Adrenal gland (tissue), 12 donors: ENCODE measurements around the gene KLK3. TPM values are rescaled to one million over a fixed set of nuclear protein-coding genes. Genes with fewer than 3 reads are reported as not detected.

ENCODE experiments used
- DNase-seq, 7 donors: peaks; one replicate each; pipeline ENCODE4 v3.0.0-alpha.2; 2019 to 2020
- H3K27ac ChIP-seq, 5 donors: fragments of 200-600 bp; sonication (generic) in 4 of 5; 1 replicate in 3 of 5; 2 replicates in 2 of 5; pipeline versions ENCODE4 v1.5.1 to v1.8.0; 2016 to 2020; ENCODE audit warnings: mild to moderate bottlenecking in 1 of 5
- H3K27me3 ChIP-seq: fragments of 200-600 bp; 2 replicates; pipeline ENCODE4 v1.8.0; 2021
- H3K36me3 ChIP-seq, 2 donors: fragments of 200-600 bp; replicated peaks in 1 of 2; 1 replicate in 1 of 2; 2 replicates in 1 of 2; pipeline versions ENCODE4 v1.5.1 to v1.8.0; 2018 to 2022
- H3K4me1 ChIP-seq, 2 donors: fragments of 200-600 bp; replicated peaks in 1 of 2; 1 replicate in 1 of 2; 2 replicates in 1 of 2; pipeline versions ENCODE4 v1.5.1 to v1.8.0; 2018 to 2021
- H3K4me3 ChIP-seq, 4 donors: fragments of 200-600 bp; sonication (generic) in 3 of 4; one replicate each; pipeline ENCODE4 v1.5.1; 2016 to 2018
- H3K9me3 ChIP-seq, 3 donors: fragments of 200-600 bp; sonication (generic) in 1 of 3; replicated peaks in 1 of 3; 1 replicate in 2 of 3; 2 replicates in 1 of 3; pipeline versions ENCODE4 v1.5.1 to v1.8.0; 2016 to 2021
- CTCF ChIP-seq, 6 experiments: fragments of 450-650 bp in 4 of 6; fragments of 200-600 bp in 2 of 6; sonication (generic) in 1 of 6; IDR thresholded peaks; 1 replicate in 5 of 6; 2 replicates in 1 of 6; pipeline versions ENCODE4 v1.5.1 to v1.8.0; 2016 to 2021; ENCODE audit warnings: antibody characterized with exemption in 6 of 6, mild to moderate bottlenecking in 2 of 6, moderate library complexity in 1 of 6
- POLR2A ChIP-seq, 2 donors: fragments of 450-650 bp; IDR thresholded peaks; one replicate each; pipeline ENCODE4 v1.6.1; 2017; ENCODE audit warnings: antibody characterized with exemption in 2 of 2, mild to moderate bottlenecking in 2 of 2, moderate library complexity in 1 of 2
- WGBS, 4 donors: extraction: QIAGEN DNeasy Blood & Tissue Kit in 2 of 4; methylation state at CpG; one replicate each; pipeline versions ENCODE4 v1.1.5 to v1.1.7; 2013 to 2017; 5-methylcytosine and 5-hydroxymethylcytosine counted together
- intact Hi-C, 2 donors: fragments of 100-400 bp; cut with DNase I; formaldehyde crosslinking; loops; one replicate each; pipeline versions ENCODE4 v1.14.1 to v1.15.0; 2022 to 2023
- polyA plus RNA-seq, 3 donors: library from polyadenylated mRNA; stranded (reverse); fragments of 200-250 nt in 2 of 3; fragments of 350-450 nt in 1 of 3; fragmentation: Illumina TruSeq in 1 of 3; extraction: RNeasy Lipid Tissue Mini Kit (QIAGEN cat#74804) in 1 of 3; gene quantifications; one replicate each; pipeline ENCODE4 v1.2.3, GENCODE V29; 2013 to 2014
- total RNA-seq, 9 donors: library from RNA; depleted of rRNA in 4 of 9; stranded (reverse); fragments of >200 nt in 4 of 9; fragments of 120-200 nt in 1 of 9; fragmentation: NEBNext Ultra II Directional in 1 of 9; extraction: Animal tissue kit (Norgen Biotek cat#: 25700) in 1 of 9; gene quantifications; one replicate each; pipeline versions ENCODE4 v1.1.0 to v1.2.4, GENCODE V29; 2013 to 2023
- donor health status: healthy with polysubstance abuse.
- donor health status: Bipolar disorder and iron deficiency.
- donor health status: DM: yes; HTN: yes; CAD: no.
- donor health status: DM: no; HTN: no; CAD: no.
- donor health status: DM: no; HTN: no; CAD: no.
- donor health status: DM: yes; HTN: yes; CAD: no.

The KLK3 gene
- total and polyA plus RNA-seq, 12 donors: 0.11 to 26.0 (median 1.1) TPM; not detected in 4

GRCh38 chr19:50821622-50822021 lies 33.1 kb upstream of the KLK3 start:
- WGBS, 4 donors: 56 to 75% (median 72%) methylated on average over 7 to 8 of the region's 8 CpGs
- intact Hi-C loops: no loop called here
- TF ChIP-seq CTCF (IDR thresholded peaks at IDR 0.05) (no peak), POLR2A (IDR thresholded peaks at IDR 0.05) (no peak)

GRCh38 chr19:50822661-50823208 lies 32.0 kb upstream of the KLK3 start:
- intact Hi-C loops: no loop called here
- no peak for DNase-seq
- TF ChIP-seq CTCF (IDR thresholded peaks at IDR 0.05) (no peak), POLR2A (IDR thresholded peaks at IDR 0.05) (no peak)
- H3K4me1 ChIP-seq: peaks cover 0 to 11% of the 10 kb centered on the region in 2 donors
- H3K4me3 ChIP-seq: no peak overlapping the region
- H3K9me3 ChIP-seq: no peaks in the 10 kb centered on the region
- H3K27me3 ChIP-seq: peaks cover 31% of the 10 kb centered on the region
- no peaks in the 10 kb centered on the region for H3K36me3 ChIP-seq
- H3K27ac ChIP-seq: no peak overlapping the region
- WGBS, 4 donors: 73 to 82% (median 80%) methylated on average over 7 of the region's 7 CpGs

More at GRCh38 chr19:50821622-50822021, 33.1 kb upstream of the KLK3 start:
- Histone ChIP-seq H3K27me3 (peaks cover 31% of the 10 kb centered on the region), H3K27ac (no peak overlapping the region), H3K36me3 (no peaks in the 10 kb centered on the region), H3K4me3 (no peak overlapping the region), H3K9me3 (no peaks in the 10 kb centered on the region), H3K4me1 (peaks cover 0 to 11% of the 10 kb centered on the region in 2 donors)
- DNase-seq: no peak

- Histone ChIP-seq H3K27ac (no peak within 1 kb of the TSS), H3K27me3 (peaks cover 25% of the 10 kb centered on the region), H3K4me1 (peaks cover 0 to 4% of the 10 kb centered on the region in 2 donors), H3K9me3 (no peaks in the 10 kb centered on the region), H3K4me3 (no peak within 1 kb of the TSS), H3K36me3 (no peaks in the 10 kb centered on the region)
- no peak for TF ChIP-seq POLR2A (IDR thresholded peaks at IDR 0.05)
- 70 to 81% (median 78%) methylated on average over 9 to 14 of the region's 14 CpGs for WGBS, 4 donors
- intact Hi-C loops: no loop called here
- no peak for DNase-seq
Observed at GRCh38 chr19:50823389-50824042, 31.2 kb upstream of the KLK3 start, which contains the start of gene KLK1. TSS of gene KLK1 (minus strand) at chr19:50823787. CDS start at chr19:50823748, 39 bp downstream.

- TF ChIP-seq CTCF (IDR thresholded peaks at IDR 0.05): no peak
- TF ChIP-seq POLR2A (IDR thresholded peaks at IDR 0.05): no peak
- intact Hi-C loops: no loop called here
- 82 to 92% (median 86%) methylated on average over 17 to 43 of the region's 43 CpGs for WGBS, 4 donors
- Histone ChIP-seq H3K27ac (no peak overlapping the region), H3K4me1 (peaks cover 6 to 7% of the 10 kb centered on the region in 2 donors), H3K27me3 (peaks cover 6% of the 10 kb centered on the region), H3K36me3 (no peaks in the 10 kb centered on the region), H3K9me3 (no peaks in the 10 kb centered on the region), H3K4me3 (no peak overlapping the region)
- no peak for DNase-seq
Observed at GRCh38 chr19:50826492-50827240, 28.0 kb upstream of the KLK3 start.
